ENCODE data around the gene AGGF1. TPM values are rescaled to one million over a fixed set of nuclear protein-coding genes. Genes with fewer than 3 reads are reported as not detected.

The AGGF1 gene
- total RNA-seq, 4 donors from 2014 or later = 12.0 to 20.1 (median 16.4) TPM

DNA sequence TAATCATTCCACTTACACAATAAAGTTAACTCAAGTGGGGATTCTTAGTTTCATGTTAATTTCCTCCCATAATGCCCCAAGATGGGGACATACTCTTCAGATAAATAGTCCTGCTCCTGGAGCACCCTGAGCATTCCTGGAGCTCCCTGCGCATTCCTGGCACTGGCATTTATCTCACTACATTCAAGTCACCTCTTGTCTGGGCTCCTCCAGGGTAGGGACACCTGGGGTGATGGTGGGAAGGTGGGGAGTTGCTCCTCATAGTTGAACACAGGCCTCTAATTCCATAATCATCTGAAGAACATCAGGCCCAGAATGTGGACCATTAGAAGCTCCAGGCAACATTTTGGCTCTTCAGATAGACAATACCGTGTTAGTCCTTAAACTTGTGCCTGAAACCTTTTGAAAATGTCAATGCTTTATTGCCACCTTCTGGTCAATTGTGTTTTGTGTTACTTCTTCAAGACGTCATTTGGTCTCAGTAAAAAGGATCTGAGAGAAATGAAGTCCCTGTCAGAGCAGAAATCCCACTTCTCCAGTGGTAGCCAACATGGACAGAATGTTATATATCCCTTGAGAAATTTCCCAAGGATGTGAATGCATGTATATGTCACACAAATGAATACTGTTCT, 14.2 kb upstream of the AGGF1 start:
- TF ChIP-seq, protein P1, sequence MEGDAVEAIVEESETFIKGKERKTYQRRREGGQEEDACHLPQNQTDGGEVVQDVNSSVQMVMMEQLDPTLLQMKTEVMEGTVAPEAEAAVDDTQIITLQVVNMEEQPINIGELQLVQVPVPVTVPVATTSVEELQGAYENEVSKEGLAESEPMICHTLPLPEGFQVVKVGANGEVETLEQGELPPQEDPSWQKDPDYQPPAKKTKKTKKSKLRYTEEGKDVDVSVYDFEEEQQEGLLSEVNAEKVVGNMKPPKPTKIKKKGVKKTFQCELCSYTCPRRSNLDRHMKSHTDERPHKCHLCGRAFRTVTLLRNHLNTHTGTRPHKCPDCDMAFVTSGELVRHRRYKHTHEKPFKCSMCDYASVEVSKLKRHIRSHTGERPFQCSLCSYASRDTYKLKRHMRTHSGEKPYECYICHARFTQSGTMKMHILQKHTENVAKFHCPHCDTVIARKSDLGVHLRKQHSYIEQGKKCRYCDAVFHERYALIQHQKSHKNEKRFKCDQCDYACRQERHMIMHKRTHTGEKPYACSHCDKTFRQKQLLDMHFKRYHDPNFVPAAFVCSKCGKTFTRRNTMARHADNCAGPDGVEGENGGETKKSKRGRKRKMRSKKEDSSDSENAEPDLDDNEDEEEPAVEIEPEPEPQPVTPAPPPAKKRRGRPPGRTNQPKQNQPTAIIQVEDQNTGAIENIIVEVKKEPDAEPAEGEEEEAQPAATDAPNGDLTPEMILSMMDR (IDR thresholded peaks at IDR 0.05) = peak in 2 of 6 experiments; percentile 12 to 36
- TF ChIP-seq POLR2A (IDR thresholded peaks at IDR 0.05) = no peak
- Histone ChIP-seq H3K4me1 (no peaks in the 10 kb centered on the region), H3K36me3 (no peaks in the 10 kb centered on the region), H3K27me3 (peaks cover 0 to 36% (median 0%) of the 10 kb centered on the region in 4 donors), H3K4me3 (no peak overlapping the region), H3K9me3 (no peaks in the 10 kb centered on the region), H3K27ac (no peak overlapping the region)
- 24 to 34% methylated on average over 3 of the region's 3 CpGs for WGBS, 2 donors
- intact Hi-C loops (cut with DNase I) = no loop called here
- DNase-seq = no peak

DNA sequence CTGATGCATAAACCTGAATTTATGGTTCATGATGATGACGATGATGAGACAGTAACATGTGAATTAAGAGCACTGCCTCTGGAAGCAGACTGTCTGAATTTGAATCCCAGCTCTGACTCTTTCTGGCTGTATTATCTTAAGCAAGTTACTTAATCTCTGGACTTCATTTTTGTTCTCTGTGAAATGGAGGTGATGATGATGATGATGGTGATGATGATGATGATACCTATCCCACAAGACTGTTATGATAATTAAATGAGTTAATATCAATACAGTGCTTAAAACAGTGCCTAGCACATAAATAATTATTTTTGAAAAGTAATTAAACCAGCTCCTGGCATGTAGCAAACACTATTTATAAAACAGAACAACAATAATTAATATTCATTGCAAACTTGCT, 13.2 kb upstream of the AGGF1 start:
- H3K9me3 ChIP-seq = no peaks in the 10 kb centered on the region
- no peaks in the 10 kb centered on the region for H3K36me3 ChIP-seq
- H3K27ac ChIP-seq = no peak overlapping the region
- no peaks in the 10 kb centered on the region for H3K4me1 ChIP-seq
- H3K27me3 ChIP-seq = peaks cover 0 to 37% (median 0%) of the 10 kb centered on the region in 4 donors
- no peak for TF ChIP-seq POLR2A (IDR thresholded peaks at IDR 0.05)
- TF ChIP-seq, protein P1 (IDR thresholded peaks at IDR 0.05) = no peak
- DNase-seq = no peak
- intact Hi-C loops (cut with DNase I) = no loop called here
- no peak overlapping the region for H3K4me3 ChIP-seq
- WGBS, 2 donors = 68 to 91% methylated on average over 1 of the region's 1 CpG

DNA sequence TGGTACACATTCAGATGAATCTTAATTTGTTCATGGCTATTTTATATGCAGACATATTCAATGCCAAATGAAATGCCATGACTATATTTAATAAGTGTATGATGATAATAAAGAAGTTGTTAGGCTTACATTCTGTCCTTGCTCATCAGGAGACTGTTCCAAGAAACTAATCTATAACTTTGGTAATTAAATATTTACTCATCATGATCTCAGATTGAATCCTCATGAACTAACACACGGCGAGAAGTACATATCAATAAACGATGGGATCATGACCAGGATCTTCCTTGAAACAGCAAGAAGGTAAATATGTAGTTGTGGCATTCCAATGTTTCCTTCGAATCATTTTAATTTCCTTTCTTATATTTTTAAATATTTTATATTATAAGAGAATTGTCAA, 12.5 kb upstream of the AGGF1 start:
- TF ChIP-seq, protein P1 (IDR thresholded peaks at IDR 0.05) = no peak
- TF ChIP-seq POLR2A (IDR thresholded peaks at IDR 0.05) = no peak
- Histone ChIP-seq H3K4me1 (no peaks in the 10 kb centered on the region), H3K9me3 (no peaks in the 10 kb centered on the region), H3K27me3 (peaks cover 0 to 43% (median 0%) of the 10 kb centered on the region in 4 donors), H3K4me3 (no peak overlapping the region), H3K36me3 (no peaks in the 10 kb centered on the region), H3K27ac (no peak overlapping the region)
- intact Hi-C loops (cut with DNase I) = no loop called here
- DNase-seq = no peak
- 59 to 73% methylated on average over 4 of the region's 4 CpGs for WGBS, 2 donors

DNA sequence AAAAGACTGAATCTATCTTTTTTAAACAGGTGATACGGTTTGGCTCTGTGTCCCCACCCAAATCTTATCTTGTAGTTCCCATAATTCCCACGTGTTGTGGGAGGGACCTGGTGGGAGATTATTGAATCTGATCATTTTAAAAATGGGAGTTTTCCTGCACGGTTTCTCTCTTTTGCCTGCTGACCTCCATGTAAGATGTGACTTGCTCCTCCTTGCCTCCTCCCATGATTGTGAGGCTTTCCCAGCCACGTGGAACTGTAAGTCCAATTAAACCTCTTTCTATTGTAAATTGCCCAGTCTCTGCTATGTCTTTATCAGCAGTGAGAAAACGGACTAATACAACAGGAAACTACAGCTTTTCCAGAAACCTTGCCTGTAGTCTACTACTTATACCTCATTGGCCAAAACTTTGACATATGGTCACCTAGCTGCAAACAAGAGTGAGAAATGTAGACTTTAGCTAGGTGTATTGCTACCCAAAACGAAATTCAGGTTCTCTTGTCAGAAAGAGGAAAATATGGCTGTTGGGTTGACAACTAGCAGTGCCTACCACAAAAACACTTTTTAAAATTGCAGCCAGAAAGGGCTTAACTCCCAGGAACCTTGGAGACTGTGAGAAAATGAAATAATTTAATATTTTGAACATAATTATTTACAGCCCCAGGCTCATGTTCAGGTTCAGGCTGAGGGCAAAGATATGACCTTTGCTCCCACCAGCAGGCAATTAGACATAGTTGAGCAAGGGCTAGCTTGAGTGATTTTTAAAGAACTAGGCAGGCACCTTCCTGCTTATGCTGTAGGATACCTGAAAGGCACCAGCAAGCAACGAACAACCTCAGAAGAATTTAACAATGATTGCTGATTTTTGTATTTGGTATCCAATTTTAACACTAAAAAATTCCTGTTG, 7.4 kb upstream of the AGGF1 start:
- Histone ChIP-seq H3K36me3 (no peaks in the 10 kb centered on the region), H3K4me3 (no peak overlapping the region), H3K4me1 (no peaks in the 10 kb centered on the region), H3K27me3 (peaks cover 0 to 50% (median 0%) of the 10 kb centered on the region in 4 donors), H3K9me3 (no peaks in the 10 kb centered on the region), H3K27ac (no peak overlapping the region)
- DNase-seq = no peak
- intact Hi-C loops (cut with DNase I) = no loop called here
- 50 to 65% methylated on average over 7 of the region's 7 CpGs for whole genome bisulfite sequencing, 2 donors
- TF ChIP-seq, protein P1 (IDR thresholded peaks at IDR 0.05) = no peak
- TF ChIP-seq POLR2A (IDR thresholded peaks at IDR 0.05) = no peak

DNA sequence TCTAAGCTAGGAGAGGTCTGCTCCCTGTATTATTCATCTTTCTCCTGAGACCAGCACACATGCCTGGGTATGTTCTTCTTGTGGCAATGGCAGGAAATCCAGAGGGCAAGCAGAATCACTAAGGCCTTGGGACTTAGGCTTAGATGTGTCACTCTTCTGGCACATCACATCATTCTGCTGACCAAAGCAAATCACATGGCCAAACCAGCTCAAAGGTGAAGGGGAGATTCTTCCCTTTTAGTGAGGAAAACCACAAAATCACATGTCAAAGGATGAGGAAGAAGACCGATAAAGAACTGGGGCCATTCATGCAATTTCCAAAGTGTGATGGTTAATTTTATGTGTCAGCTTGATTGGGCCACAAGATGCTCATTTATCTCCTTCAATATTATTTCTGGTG, 5.7 kb upstream of the AGGF1 start:
- Histone ChIP-seq H3K4me3 (no peak overlapping the region), H3K36me3 (no peaks in the 10 kb centered on the region), H3K9me3 (no peaks in the 10 kb centered on the region), H3K4me1 (peaks cover 0 to 2% (median 0%) of the 10 kb centered on the region in 3 donors), H3K27me3 (peaks cover 0 to 43% (median 0%) of the 10 kb centered on the region in 4 donors), H3K27ac (no peak overlapping the region)
- no peak for DNase-seq
- 91% methylated on average over 1 of the region's 1 CpG; no CpG with 5 or more reads in 1 of the 2 donors for WGBS, 2 donors
- intact Hi-C loops (cut with DNase I) = no loop called here
- TF ChIP-seq POLR2A (IDR thresholded peaks at IDR 0.05) = no peak
- TF ChIP-seq, protein P1 (IDR thresholded peaks at IDR 0.05) = no peak
